Activated gamma-delta T cell treated with anti-CD3 and anti-CD28 coated beads, Interleukin-2, amount 50 U/mL, for 16 hours (primary cell): ENCODE data around the gene GHR.

Source experiments
- DNase-seq: peaks from one replicate; pipeline ENCODE4 v3.0.0-alpha.2; 2020; ENCODE audit warnings: low read depth

The GHR gene

DNA sequence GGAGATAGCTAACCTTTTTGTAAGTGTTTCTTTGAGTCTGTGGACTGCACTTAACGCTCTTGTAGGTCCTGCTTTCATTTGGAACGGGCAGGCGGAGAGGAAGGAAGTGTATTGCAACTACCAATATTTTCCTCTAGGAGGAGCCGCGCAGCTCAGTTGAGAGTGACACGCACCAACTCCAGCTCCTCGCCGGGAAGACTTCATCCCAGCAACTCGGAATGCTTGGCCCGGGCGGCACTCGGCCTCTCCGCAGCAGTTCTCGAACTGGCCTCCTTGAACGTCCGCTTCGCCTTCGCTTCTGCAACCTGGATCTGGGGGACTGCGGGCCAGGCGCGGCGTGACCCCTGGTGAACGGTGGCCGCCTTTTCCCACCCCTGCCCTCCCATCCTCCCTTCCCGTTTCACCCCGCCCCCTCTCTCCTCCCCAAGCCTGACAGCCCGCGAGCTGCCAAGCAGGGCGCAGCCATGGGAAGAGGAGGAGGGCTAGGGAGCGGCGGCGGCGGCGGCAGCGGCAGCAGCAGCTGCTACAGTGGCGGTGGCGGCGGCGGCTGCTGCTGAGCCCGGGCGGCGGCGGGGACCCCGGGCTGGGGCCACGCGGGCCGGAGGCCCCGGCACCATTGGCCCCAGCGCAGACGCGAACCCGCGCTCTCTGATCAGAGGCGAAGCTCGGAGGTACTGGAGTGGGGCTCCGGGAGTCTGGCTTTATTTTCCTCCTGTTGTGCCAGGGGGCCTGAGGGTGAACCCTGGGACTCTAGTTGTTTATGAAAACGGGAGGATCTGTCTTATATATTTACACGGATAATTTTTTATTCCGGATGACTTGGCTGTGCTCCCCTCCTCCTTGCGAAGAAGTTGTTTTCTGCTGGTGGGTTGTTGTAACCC lies at the start of gene GHR:
GHR (plus strand) TSS at position 155 of the 881 bp plus-strand sequence. CDS start 142,436 bp downstream, outside the sequence.
- DNase-seq: no peak

DNA sequence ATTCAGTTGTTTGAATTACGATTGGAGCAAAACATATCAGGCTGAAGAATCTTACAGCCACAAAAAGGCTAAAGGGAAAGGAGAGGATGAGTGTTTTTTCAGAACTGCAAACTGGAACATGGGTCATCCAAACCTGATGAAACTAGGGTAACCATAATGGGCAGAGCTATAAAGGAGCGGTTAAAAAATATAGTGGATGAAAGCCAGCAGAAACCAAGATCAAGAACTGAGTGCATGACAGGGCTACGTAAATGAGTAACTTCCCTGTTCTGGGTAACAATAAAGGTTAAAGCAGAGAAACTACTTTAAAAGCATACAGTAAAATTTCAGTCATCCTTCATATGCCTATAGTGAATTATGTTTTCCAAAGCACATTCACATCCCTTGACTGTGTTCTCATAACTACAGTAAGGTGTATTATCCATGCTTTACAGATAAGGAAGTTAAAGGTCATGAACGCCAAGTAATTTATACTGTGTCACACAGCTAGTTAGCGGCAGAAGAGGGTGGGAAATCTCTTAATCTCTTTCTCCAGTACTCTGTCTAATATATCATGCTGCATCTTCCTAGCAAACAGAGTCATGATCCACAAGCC lies 48.5 kb upstream of the GHR start:
- DNase-seq: no peak

DNA sequence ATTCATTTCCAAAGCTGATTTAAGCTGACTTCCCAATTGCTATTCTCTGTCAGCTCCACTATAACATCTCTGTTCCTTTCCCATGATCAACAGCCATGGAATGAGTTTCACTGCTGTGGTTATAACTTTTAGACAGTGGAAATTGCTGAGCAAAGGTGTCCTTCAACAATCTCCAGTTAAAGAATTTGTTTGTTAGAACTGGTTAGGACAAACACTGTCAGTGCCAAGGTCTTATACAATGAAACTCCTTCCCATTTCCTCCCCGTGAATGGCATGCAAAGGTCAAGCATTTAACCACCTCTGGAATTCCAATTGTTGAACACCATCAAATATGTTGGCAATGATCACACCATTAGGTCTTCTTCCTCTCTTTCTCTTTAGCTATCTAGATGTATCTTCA lies 45.7 kb upstream of the GHR start:
- DNase-seq: no peak

DNA sequence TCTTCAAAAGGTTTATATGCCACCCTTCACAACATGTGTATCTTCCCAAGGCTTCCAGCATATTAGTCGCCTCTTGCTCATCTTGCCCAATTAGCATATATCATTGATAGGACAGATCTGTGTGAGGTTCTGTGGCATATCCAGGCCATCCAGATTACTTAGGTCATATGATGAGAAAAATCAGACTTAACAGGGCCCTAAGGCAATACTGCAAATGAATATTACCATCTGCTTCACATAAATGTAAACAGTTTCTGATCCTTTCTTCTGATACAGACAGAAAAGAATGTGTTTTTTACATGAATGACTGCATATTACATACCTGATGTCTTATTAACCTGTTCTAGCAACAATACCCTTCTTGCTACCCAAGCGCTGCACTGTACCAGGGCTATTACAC lies 41.3 kb upstream of the GHR start:
- no peak for DNase-seq

DNA sequence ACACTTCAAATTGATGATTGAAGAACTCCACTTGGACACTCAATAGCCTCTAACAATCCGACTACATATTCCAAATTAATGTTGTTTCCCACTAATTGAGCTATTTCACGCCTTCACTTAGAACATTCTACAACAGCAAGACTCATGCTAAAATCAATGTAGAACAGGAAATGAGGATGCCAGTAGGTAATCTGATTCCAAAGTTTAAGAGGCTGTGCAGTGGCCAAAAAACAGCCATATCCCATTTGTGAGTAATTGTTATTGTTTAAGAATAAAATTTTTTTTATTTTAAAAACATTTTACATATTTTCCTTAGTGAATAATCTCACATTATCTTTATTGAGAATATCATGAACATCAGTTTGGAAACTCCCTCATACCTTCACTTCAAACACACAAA lies 35.7 kb upstream of the GHR start:
- no peak for DNase-seq

DNA sequence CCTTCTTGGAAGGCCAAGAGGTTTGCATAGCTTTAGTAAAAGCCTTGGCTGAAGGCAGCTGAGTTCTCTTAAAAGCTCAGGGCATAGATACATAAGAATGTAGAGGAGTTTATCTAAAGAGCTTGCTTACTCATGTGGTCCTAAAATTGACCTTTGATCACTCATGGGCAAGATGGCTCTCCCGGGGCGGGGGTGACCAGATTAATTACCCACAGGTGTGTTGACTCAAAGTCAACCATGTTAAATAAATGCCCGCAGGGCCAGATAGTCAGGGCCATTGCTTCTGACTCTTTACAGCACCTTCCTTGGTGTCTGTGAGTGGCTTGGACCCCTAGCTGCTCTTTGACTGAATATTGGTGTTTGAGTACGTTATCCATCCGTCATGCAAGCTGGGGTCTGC lies 33.1 kb upstream of the GHR start:
- no peak for DNase-seq

DNA sequence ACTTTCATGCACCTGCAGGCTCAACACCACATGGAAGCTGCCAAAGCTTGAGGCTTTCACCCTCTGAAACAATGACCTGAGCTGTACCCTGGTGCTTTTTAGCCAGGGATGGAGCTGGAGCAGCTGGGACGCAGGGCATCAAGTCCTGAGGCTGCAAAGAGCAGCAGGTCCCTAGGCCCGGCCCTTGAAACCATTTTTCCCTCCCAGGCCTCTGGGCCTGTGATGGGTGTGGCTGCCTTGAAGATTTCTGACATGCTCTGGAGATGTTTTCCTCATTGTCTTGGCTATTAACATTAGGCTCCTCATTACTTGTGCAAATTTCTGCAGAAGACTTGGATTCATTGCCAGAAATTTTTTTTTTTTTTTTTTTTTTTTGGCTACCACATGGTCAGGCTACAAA lies 30.3 kb upstream of the GHR start:
- DNase-seq: no peak

DNA sequence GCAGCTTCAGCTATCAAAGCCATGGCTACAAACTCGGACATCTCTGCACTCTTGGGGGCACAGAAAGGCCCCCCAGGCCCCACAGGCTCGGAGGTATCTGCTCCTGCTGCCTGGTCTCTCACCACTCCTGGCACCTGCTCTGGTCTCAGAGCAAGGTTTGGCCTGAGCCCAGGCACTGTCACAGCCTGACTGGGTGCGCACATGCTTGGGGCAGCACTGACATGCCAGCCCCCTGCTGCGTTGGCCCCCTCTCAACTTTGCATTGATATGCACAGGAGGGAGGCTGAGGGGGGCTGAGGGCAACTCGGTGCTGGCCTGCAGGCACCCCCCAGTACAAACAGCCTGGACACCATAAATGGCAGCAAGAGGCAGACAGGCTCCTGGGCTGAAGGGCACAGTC lies 27.1 kb upstream of the GHR start:
- no peak for DNase-seq

DNA sequence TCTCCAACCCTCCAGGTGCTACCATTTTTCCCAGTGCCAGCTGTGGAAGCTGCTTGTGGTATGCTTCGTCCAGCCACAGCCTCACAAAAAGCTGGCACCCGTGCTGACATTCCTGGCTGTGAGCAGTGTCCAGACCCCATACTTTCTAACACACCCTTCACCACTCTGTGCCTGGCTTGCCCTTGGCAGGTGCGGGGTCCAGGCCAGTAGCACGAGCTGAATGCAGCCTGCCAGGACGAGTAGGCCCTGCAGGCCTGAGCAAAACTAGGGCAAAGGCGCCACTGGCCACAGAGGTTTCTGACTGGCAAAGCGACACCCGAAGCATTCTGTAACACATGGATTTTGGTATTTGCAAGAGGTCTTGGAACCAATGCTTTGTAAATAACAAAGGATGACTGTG lies 26.0 kb upstream of the GHR start:
- no peak for DNase-seq

DNA sequence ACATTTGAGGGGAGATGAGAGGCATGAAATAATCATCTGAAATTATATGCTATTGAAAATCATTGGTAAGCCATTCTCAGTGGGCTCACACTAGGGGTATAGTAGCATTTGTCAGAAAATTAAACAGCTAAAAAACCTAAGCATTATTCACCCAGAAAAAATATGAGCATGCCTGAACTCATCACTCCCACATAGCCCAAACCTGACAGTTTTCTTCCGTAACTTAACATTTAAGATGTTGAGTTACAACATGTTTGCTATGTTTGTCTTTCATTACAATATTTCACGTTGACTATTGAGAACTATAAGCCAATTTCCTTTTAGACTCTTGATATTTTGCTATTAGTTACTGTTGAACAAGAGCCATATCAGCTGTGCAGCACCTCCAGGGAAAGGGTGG lies 23.5 kb upstream of the GHR start:
- DNase-seq: no peak

DNA sequence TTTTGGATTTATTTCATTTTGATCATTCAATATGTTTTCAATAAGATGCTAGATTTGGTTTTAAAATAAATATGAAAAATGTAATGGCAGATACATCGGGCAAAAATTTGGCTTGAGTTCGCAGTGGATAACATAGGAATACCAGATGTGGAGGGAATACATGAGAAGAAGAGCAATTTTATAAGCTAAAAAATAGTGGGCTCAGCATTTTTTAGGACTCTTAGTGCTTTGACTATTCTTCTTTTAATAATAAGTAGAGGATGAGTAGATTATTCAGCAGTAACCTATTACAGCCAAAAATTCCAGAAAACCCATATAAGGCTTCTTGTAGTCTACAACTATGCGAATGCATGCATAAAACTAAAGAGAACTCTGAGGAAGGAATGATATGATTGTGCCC lies 22.8 kb upstream of the GHR start:
- DNase-seq: no peak

DNA sequence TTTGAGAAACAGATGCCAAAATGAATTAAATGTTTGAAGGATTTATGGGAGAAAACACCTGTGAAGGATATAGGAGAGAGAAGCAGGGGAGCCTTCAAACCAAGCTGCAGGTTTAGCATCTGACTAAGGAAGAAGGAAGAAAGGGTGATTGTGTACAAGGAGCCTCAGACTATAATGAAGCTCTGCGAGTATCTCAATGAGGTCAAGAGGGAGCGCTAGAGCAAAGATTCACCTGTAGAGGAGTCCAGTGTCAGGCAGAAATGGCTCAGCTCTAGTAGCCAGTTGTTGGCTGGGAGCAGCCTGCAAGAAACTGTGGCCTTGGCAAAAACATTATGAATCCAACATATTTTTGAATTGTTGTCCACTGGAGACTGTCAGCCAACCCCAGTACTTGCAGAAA lies 20.0 kb upstream of the GHR start:
- DNase-seq: no peak

DNA sequence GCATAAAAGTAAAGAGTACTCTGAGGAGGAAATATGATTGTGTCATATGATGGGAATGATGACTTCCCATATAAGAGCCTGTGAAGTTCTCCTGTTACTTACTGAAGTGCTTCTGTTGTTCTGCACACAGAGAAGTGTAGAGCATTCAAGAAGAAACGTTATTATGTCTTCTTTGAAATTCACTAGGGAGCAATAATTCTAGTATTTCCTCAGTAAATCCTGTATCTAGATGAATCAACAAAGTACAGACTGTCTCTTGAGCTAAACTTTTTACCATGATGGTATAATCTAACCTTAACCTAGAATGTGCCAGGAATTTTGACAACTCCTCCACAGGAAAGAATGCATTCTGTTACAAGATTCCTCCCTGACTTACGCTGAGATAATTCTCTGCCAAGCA lies 18.9 kb upstream of the GHR start:
- DNase-seq: no peak

DNA sequence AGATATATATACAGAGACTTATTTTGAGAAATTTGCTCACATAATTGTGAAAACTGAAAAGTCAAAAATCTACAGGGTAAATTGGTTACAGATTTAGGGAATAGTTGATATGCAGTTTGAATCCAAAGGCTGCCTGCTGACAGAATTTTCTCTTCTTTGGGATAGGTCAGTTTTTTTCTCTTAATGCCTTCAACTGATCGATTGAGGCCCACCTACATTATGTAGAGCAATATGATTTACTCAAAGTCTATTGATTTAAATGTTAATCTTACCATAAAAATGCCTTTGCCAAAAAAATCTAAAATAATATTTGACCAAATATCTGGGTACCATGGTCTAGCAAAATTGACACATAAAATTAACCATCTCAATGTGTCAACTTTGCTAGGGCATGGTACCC lies 3.9 kb upstream of the GHR start:
- no peak for DNase-seq

DNA sequence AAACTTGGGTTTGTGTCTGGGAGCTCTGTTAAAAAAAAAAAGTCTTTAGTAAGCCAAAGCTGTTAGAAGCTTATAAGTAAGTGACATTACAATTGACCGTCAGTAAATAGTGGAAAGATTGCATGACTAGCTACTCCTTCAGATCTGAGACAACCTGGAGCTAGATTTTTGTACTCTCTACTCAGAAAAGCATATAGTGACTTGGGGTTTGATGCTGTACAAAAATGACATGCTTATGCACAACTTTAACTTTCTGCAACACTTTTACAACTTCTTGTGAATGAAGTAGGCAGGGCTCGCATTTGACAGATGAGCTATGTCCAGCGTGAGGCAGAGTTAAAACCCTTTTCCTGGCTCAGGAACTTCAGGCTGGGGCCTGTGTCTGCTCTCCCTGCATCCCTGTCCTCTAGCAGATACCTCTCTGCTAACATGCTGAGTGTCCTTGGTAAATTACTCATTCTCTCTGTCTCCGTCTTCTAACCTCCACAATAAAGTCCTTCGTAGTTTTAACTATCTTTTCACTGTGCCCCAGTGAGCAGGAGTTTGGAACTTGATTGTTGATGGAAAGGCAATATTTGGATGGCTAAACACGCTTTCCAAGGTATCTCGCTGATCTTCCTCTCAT lies 471 bp upstream of the GHR start:
- no peak for DNase-seq

DNA sequence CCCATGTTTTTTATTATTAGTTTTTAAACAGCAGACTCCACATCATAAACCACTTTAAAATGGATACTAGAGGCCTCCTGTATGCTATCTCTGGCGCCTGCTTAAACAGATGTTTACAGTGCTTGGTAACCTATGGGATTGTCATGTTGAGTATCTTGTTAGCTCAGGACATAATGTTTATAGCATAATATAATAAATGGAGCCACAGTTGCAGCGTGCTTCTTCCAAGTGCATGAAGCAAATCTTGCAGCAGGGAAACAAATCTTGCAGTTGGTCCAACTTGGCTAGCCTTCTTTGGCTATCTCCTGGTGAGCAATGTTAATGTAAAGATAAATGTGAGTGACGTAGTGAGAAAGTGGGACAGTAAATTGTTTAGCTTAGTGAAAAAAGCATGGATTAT lies 2.8 kb downstream of the GHR start:
- DNase-seq: no peak

DNA sequence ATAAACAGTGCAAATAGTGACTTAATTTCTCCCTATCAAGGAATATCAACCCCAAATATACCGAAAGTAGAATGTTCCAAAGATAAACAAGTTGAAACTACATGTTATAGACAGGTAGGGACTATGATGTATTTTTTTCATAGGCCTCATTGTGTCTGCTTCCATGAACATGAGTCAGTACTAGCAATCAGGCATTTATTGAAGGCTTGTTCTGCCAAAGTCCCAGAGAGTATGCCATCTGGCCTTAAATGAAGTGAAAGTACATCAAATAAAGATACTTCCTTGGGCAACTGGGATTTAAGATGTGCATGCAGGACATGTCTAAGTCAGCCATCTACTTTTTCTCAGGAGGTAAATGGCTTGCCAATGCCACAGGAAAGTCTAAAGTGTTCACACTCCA lies 6.5 kb downstream of the GHR start:
- DNase-seq: no peak

DNA sequence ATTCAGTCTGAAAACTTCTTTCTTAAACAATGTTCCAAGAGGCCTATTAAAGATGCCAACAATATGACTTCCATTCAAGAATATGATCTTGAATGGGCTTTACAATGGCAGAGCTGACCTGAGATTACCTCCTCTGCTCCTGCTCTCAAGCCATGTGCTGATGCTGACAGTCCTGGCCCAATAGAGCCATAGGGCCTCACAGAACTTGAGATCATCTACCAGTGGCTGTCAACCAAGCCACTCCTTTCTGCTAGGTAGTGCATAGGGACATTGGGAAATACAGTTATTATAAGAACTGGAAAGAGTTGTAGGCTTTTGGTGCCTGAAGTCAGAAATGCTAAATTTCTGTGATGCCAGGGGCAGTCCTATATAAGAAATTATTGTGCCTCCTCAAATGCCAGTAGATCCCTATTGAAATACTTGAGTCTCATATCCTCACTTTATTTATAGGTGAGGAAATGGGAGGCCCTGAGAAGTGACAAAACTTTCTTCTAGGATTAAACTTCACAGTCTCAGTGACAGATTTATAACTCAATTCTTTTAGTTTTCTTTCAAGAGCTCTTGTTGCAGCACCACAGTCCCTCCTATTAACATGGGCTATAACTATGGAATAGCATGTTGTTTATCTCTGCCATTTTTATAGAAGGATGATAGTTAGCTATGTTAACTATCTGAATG lies 10.9 kb downstream of the GHR start:
- no peak for DNase-seq

DNA sequence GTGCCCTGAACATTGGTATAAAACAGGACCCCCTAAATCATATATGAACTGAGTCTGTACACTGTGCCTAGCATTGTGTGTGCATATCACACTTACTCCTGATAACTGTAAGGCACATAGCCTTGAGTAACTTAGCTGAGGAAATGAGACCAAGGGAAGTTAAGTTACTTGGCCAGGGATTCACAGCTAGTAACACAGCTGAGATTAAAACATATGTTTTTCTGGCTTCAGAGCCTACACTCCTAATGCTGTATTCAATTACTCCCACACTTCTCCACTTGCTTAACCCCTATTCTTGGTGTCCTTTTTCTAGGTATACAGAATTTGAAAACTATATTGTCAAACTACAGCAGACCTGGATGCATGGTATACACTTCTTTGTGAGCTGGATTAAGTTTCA lies 12.8 kb downstream of the GHR start:
- no peak for DNase-seq

DNA sequence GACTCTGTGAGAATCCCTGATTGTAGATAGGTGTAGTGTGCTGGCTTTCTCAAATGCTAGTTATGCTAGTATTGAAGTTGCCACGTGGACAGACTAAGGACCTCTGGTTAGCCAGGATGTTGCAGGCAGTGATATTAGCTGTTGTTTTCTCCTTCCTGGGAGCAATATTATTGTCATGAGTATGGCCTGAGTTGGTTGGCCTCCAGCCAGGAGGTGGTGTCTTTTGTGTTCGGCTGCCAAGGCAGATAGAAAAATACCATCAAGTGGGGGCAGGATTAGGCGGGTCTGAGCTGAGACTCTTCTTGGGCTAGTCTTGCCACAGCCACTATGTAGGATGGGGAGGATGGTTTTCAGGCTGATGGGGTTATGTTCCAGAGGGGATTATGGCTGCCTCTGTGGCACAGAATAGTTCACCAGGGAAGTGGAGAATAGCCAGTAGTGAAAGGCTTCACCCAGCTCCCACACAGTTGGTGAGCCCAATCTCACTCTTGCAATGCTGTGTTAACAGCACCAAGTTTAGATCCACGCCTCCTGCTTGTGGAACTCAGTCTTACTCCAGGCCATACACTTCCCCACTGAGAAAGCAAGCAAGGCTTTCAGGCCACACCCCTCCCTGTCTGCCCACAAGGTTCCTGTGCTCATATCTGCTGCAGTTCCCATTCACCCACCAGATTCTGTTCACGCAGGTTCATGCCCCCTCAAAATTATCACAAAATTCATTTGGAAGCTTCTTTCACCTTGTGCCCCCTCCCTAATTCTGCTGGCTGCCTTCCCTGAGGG lies 31.2 kb downstream of the GHR start:
- DNase-seq: no peak

DNA sequence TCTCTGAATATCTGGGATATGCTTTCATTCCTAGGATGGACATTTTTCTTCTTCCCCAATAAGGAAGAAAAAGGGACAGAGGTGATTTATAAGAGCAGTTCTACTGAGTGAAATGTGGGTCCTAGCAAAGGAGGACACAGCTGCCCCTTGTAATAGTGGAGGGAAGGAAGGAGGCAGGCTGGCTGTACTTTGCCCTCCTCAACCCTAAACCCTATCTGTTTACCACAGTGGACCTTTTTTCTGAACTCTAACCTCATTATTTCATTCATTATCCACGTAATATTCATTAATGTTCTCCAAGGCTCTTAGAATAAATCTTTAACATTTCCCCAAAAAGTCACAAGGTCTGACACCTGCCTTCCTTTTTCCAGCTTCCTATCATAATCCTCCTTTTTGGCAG lies 37.8 kb downstream of the GHR start:
- no peak for DNase-seq

DNA sequence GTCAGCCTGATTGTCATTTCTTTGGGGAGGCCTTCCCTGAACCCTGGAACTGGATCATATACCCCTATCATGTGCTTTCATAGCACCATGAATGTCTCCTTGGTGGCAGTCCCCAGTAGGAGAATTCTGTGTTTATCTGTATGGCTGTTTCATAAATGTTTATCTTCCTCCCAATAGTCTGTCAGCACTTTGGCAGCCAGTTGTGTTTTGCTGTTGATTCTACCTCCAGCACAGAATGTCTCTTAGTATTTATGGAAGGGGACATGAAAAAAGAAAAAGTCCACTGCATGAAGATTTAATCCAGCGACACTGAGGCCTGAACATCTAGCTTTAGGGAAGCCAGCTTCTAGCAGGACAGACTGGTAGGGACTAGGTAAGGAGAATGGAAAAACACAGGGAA lies 38.3 kb downstream of the GHR start:
- no peak for DNase-seq
